B cell (primary cell): ENCODE results near the gene ASPA. TPM values are rescaled to one million over a fixed set of nuclear protein-coding genes. Genes with fewer than 3 reads are reported as not detected.

Experiments
- ATAC-seq: fragments of 200-7000 bp; cut with Tn5 transposase; one replicate; pipeline ENCODE4 v1.10.0; 2021; ENCODE audit warnings: low read depth, mild to moderate bottlenecking, moderate number of reproducible peaks, moderate library complexity
- CTCF ChIA-PET: fragments of 350-600 bp; sonication (Branson Sonifier 250); formaldehyde crosslinking; loops from one replicate; lab custom pipeline; 2021; ENCODE audit warnings: antibody characterized with exemption, inconsistent platforms; lab: Charles Lee
- POLR2A ChIA-PET: fragments of 350-600 bp; sonication (Branson Sonifier 250); formaldehyde crosslinking; loops from one replicate; lab custom pipeline; 2021; ENCODE audit warnings: antibody characterized with exemption; lab: Charles Lee
- DNase-seq: peaks from one replicate; pipeline ENCODE4 v3.0.0; 2013
- H2AFZ ChIP-seq: 2 replicates; pipeline ENCODE4 v1.6.1; 2012; ENCODE audit warnings: mild to moderate bottlenecking, low read depth, low read length; ENCODE audit not compliant: insufficient read depth, poor library complexity, severe bottlenecking
- H3K27ac ChIP-seq, 2 donors: 1 replicate in 1 of 2; 2 replicates in 1 of 2; pipeline ENCODE4 v1.5.1; 2012 to 2013; ENCODE audit warnings: low read length in 2 of 2, mild to moderate bottlenecking in 2 of 2, moderate library complexity in 1 of 2
- H3K27me3 ChIP-seq, 4 experiments: fragments of 200-600 bp in 1 of 4; sonication (generic) in 1 of 4; replicated peaks in 1 of 4; 1 replicate in 2 of 4; 2 replicates in 2 of 4; pipeline versions ENCODE4 v1.6.1 to v1.7.0; 2013 to 2016; ENCODE audit warnings: low read length in 3 of 4, mild to moderate bottlenecking in 2 of 4, mixed read lengths in 1 of 4, moderate library complexity in 1 of 4; ENCODE audit not compliant: insufficient read depth in 4 of 4, control insufficient read depth in 3 of 4; ENCODE audit errors: control extremely low read depth in 1 of 4
- H3K36me3 ChIP-seq, 2 experiments: replicated peaks in 1 of 2; 1 replicate in 1 of 2; 2 replicates in 1 of 2; pipeline versions ENCODE4 v1.6.1 to v1.7.1; 2013; ENCODE audit warnings: low read length in 1 of 2; ENCODE audit not compliant: insufficient read depth in 2 of 2, control insufficient read depth in 1 of 2; ENCODE audit errors: control extremely low read depth in 1 of 2, extremely low read depth in 1 of 2
- H3K4me1 ChIP-seq, 2 donors: fragments of 200-600 bp in 1 of 2; sonication (generic) in 1 of 2; 1 replicate in 1 of 2; 2 replicates in 1 of 2; pipeline versions ENCODE4 v1.5.1 to v1.6.1; 2013 to 2017; ENCODE audit warnings: low read length in 2 of 2; ENCODE audit not compliant: control insufficient read depth in 2 of 2, insufficient read depth in 2 of 2
- H3K4me2 ChIP-seq: replicated peaks from 2 replicates; pipeline ENCODE3; 2012; ENCODE audit warnings: mild to moderate bottlenecking, low read depth, low read length; ENCODE audit not compliant: poor library complexity, severe bottlenecking
- H3K4me3 ChIP-seq, 5 experiments: fragments of 200-600 bp in 1 of 5; sonication (generic) in 1 of 5; 1 replicate in 3 of 5; 2 replicates in 2 of 5; pipeline versions ENCODE4 v1.5.1 to v1.7.0; 2011 to 2016; ENCODE audit warnings: low read length in 4 of 5, mild to moderate bottlenecking in 4 of 5, low read depth in 2 of 5, control low read depth in 1 of 5, moderate library complexity in 1 of 5; ENCODE audit not compliant: insufficient read depth in 1 of 5; ENCODE audit errors: control extremely low read depth in 1 of 5, extremely low read depth in 1 of 5
- H3K79me2 ChIP-seq: fragments of 200-600 bp; sonication (generic); one replicate; pipeline ENCODE4 v1.6.0; 2016; ENCODE audit warnings: low read length; ENCODE audit not compliant: control insufficient read depth, insufficient read depth
- H3K9ac ChIP-seq: fragments of 200-600 bp; sonication (generic); 2 replicates; pipeline ENCODE4 v1.6.1; 2017; ENCODE audit warnings: mild to moderate bottlenecking, low read length, moderate library complexity
- H3K9me3 ChIP-seq, 3 donors: one replicate each; pipeline versions ENCODE4 v1.6.1 to v1.7.1; 2013; ENCODE audit warnings: low read length in 2 of 3; ENCODE audit not compliant: control insufficient read depth in 2 of 3, insufficient read depth in 1 of 3; ENCODE audit errors: control extremely low read depth in 1 of 3
- H4K20me1 ChIP-seq: 2 replicates; pipeline ENCODE4 v1.6.0; 2012; ENCODE audit warnings: mild to moderate bottlenecking, low read length; ENCODE audit not compliant: insufficient read depth, control insufficient read depth, poor library complexity, severe bottlenecking
- H3K27ac Mint-ChIP-seq: one replicate; pipeline ENCODE4 v1.8.0; 2021; ENCODE audit warnings: mixed read lengths
- H3K27me3 Mint-ChIP-seq: one replicate; pipeline ENCODE4 v1.8.0; 2021; ENCODE audit warnings: mixed read lengths
- H3K4me1 Mint-ChIP-seq: one replicate; pipeline ENCODE4 v1.8.0; 2021; ENCODE audit warnings: mixed read lengths
- H3K4me3 Mint-ChIP-seq: one replicate; pipeline ENCODE4 v1.8.0; 2021; ENCODE audit warnings: mixed read lengths
- H3K9me3 Mint-ChIP-seq: one replicate; pipeline ENCODE4 v1.8.0; 2022; ENCODE audit warnings: mixed read lengths; ENCODE audit not compliant: insufficient read depth
- CTCF ChIP-seq: fragments of 200-600 bp; IDR thresholded peaks from one replicate; pipeline ENCODE4 v1.8.0; 2022; ENCODE audit warnings: antibody characterized with exemption, mild to moderate bottlenecking
- EZH2 ChIP-seq: IDR thresholded peaks from 2 replicates; pipeline ENCODE4 v1.6.1; 2012; ENCODE audit warnings: borderline replicate concordance, low read depth, mild to moderate bottlenecking, moderate library complexity, low read length; ENCODE audit not compliant: insufficient read depth, poor library complexity, severe bottlenecking
- WGBS: methylation state at CpG from one replicate; pipeline ENCODE4 v1.1.5; 2013; ENCODE audit warnings: missing lambda C conversion rate; ENCODE audit not compliant: insufficient coverage; 5-methylcytosine and 5-hydroxymethylcytosine counted together
- intact Hi-C: fragments of 100-400 bp; cut with micrococcal nuclease; formaldehyde crosslinking; loops from one replicate; pipeline ENCODE4 v1.10.0; 2022
- polyA plus RNA-seq: library from polyadenylated mRNA; depleted of rRNA; stranded (reverse); fragments of >200 nt; gene quantifications from 2 replicates; pipeline ENCODE4 v1.2.3, GENCODE V29; 2012
- total RNA-seq, 2 donors: library from RNA; stranded (reverse); fragments of 120-200 nt in 1 of 2; gene quantifications; 1 replicate in 1 of 2; 2 replicates in 1 of 2; pipeline versions ENCODE4 v1.2.3 to v1.2.4, GENCODE V29; 2013 to 2022

Gene ASPA
- total and polyA plus RNA-seq, 2 donors (not counting 1 experiment from before 2014, with no cell fraction given), result not detected

- H3K27me3 Mint-ChIP-seq, result peaks cover 31% of the 10 kb centered on the region
- ATAC-seq (no peak), DNase-seq (no peak)
- intact Hi-C loops, result no loop called here
- Histone ChIP-seq H3K27me3 (peaks cover 0 to 9% (median 2%) of the 10 kb centered on the region in 4 experiments), H3K9ac (no peak overlapping the region), H3K4me1 (no peaks in the 10 kb centered on the region), H3K4me2 (no peak overlapping the region), H3K79me2 (no peaks in the 10 kb centered on the region), H3K36me3 (no peaks in the 10 kb centered on the region), H4K20me1 (no peaks in the 10 kb centered on the region), H3K9me3 (no peaks in the 10 kb centered on the region), H3K4me3 (no peak overlapping the region), H2AFZ (no peak overlapping the region), H3K27ac (no peak overlapping the region)
- TF ChIP-seq EZH2 (no peak), CTCF (no peak)
- no peak overlapping the region for H3K27ac Mint-ChIP-seq
- ChIA-PET POLR2A (no interaction called here), CTCF (no interaction called here)
- H3K4me1 Mint-ChIP-seq, result no peaks in the 10 kb centered on the region
- no CpG with 5 or more reads among the region's 3 CpGs for WGBS
- H3K4me3 Mint-ChIP-seq, result no peak overlapping the region
- H3K9me3 Mint-ChIP-seq, result no peaks in the 10 kb centered on the region
These were observed 7.1 kb downstream of the ASPA start for GRCh38 chr17:3482852-3483251.

GRCh38 chr17:3485481-3486068 is 9.8 kb downstream of the ASPA start:
- Mint-ChIP-seq H3K4me3 (no peak overlapping the region), H3K27me3 (peaks cover 44% of the 10 kb centered on the region)
- POLR2A ChIA-PET, result no interaction called here

More at GRCh38 chr17:3485481-3486068, 9.8 kb downstream of the ASPA start:
- no peak overlapping the region for H3K27ac Mint-ChIP-seq
- Histone ChIP-seq H3K4me1 (no peaks in the 10 kb centered on the region), H2AFZ (no peak overlapping the region), H3K4me3 (no peak overlapping the region), H3K9me3 (no peaks in the 10 kb centered on the region), H3K79me2 (no peaks in the 10 kb centered on the region), H3K27ac (no peak overlapping the region), H3K36me3 (no peaks in the 10 kb centered on the region), H3K27me3 (peaks cover 0 to 8% (median 1%) of the 10 kb centered on the region in 4 experiments), H3K4me2 (no peak overlapping the region), H4K20me1 (no peaks in the 10 kb centered on the region), H3K9ac (no peak overlapping the region)
- no peaks in the 10 kb centered on the region for H3K9me3 Mint-ChIP-seq
- CTCF ChIA-PET, result no interaction called here
- TF ChIP-seq CTCF (no peak), EZH2 (no peak)
- no peak for ATAC-seq
- intact Hi-C loops, result no loop called here
- H3K4me1 Mint-ChIP-seq, result no peaks in the 10 kb centered on the region
- no peak for DNase-seq
- 94% methylated on average over 3 of the region's 8 CpGs for WGBS
